Endothelial cell of umbilical vein (primary cell): Measurements from ENCODE around the gene C12orf76.

Experiments used
- CTCF ChIP-seq, 2 donors: IDR thresholded peaks; 1 replicate in 1 of 2; 2 replicates in 1 of 2; pipeline ENCODE4 v1.5.1; 2011; ENCODE audit warnings: low read length in 2 of 2, mild to moderate bottlenecking in 2 of 2, moderate library complexity in 2 of 2, control low read depth in 1 of 2, inconsistent platforms in 1 of 2, low read depth in 1 of 2; ENCODE audit not compliant: insufficient read depth in 1 of 2; ENCODE audit errors: extremely low read depth in 1 of 2
- JUN ChIP-seq: IDR thresholded peaks from 2 replicates; pipeline ENCODE4 v1.6.1; 2011; ENCODE audit warnings: borderline replicate concordance, low read depth; ENCODE audit not compliant: insufficient read length, insufficient read depth
- MAX ChIP-seq: IDR thresholded peaks from 2 replicates; pipeline ENCODE4 v1.6.1; 2011; ENCODE audit not compliant: insufficient read depth, insufficient read length
- POLR2A ChIP-seq: IDR thresholded peaks from 2 replicates; pipeline ENCODE4 v1.6.1; 2012; ENCODE audit warnings: low read depth, mild to moderate bottlenecking, control low read depth, low read length
- POLR2AphosphoS5 ChIP-seq: IDR thresholded peaks from 2 replicates; pipeline ENCODE4 v1.6.1; 2012; ENCODE audit warnings: low read depth, mild to moderate bottlenecking, control low read depth, low read length, moderate library complexity; ENCODE audit not compliant: insufficient read depth

- TF ChIP-seq POLR2A (no peak), JUN (no peak), CTCF (IDR thresholded peaks at IDR 0.05; ENCODE audit: extremely low read depth in 1 of 2, insufficient read depth in 1 of 2, low read depth in 1 of 2, low read length in 2 of 2) (no peak), POLR2AphosphoS5 (no peak), MAX (no peak)
These were observed 9.6 kb downstream of the C12orf76 start for GRCh38 chr12:110038741-110039084.
